ENCODE measurements around the gene PPIF.

GRCh38 chr10:79393221-79393923, 46.1 kb downstream of the PPIF start:
- TF ChIP-seq, protein P1, sequence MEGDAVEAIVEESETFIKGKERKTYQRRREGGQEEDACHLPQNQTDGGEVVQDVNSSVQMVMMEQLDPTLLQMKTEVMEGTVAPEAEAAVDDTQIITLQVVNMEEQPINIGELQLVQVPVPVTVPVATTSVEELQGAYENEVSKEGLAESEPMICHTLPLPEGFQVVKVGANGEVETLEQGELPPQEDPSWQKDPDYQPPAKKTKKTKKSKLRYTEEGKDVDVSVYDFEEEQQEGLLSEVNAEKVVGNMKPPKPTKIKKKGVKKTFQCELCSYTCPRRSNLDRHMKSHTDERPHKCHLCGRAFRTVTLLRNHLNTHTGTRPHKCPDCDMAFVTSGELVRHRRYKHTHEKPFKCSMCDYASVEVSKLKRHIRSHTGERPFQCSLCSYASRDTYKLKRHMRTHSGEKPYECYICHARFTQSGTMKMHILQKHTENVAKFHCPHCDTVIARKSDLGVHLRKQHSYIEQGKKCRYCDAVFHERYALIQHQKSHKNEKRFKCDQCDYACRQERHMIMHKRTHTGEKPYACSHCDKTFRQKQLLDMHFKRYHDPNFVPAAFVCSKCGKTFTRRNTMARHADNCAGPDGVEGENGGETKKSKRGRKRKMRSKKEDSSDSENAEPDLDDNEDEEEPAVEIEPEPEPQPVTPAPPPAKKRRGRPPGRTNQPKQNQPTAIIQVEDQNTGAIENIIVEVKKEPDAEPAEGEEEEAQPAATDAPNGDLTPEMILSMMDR (IDR thresholded peaks at IDR 0.05) = no peak
- TF ChIP-seq EZH2 (IDR thresholded peaks at IDR 0.05; ENCODE audit: borderline replicate concordance, insufficient read depth, low read depth, low read length, poor library complexity, severe bottlenecking) = no peak
